Globus pallidus (tissue), 1 donor: ENCODE data around the gene TMEM178B.
"Not testable (repeated sequence)": the region's sequence is repeated elsewhere in the genome, so short reads cannot be mapped to it uniquely, and the experiment has no call there.

Experiments used
- DNase-seq: peaks from one replicate; pipeline ENCODE4 v3.0.0-alpha.2; 2015; ENCODE audit warnings: low spot score

The TMEM178B gene

DNA sequence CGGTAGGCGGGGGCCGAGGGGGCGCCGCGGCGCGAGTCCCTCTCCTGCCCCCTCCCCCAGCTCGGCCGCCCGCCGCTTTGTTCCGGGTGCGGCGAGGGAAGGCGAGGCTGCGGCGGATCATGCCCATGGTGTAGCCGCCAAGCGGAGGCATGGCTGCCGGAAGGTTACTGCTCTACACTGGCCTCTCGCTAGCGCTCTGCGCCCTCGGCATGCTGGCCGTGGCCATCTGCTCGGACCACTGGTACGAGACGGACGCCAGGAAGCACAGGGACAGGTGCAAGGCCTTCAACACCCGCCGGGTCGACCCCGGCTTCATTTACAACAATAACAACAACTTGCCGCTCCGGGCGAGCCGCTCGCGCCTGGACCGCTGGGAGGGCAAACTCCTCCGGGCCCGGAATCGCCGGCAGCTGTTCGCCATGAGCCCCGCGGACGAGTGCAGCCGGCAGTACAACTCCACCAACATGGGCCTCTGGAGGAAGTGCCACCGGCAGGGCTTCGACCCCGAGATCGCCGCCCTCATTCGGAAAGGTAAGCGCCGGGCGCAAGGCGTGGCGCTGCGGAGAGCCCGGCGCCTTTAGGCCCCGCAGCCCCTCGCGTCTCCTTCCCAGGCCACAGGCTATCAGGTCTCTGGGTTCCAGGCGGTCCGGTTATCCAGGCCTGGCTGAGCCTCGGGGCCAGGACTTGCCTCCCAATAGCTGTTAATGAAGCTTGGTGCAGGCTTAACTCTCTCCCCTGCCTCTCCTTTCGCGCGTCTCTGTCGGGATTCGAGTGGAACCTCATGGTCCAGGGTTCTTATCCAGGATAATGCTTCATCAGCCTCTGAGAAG, 513 bp downstream of the TMEM178B start:
- no peak for DNase-seq

DNA sequence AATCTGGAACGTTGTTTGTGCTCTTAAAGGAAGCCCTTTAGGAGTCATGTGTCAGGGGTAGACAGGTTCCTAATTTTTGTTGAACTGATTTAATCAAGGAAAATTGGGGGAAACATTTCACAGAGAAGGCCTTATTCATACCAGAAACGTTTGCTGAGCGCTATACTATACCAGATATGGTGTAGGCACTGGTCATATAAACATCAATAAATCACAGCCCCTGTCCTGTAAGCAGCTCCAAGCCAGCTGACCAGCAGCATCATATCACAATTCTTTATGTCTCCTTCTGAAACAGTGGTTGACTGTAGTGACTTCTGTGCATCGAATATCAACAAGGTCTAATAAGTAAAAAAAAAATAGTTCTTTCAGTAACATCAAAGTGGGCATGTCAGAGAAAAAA, 1.1 kb downstream of the TMEM178B start:
- no peak for DNase-seq

DNA sequence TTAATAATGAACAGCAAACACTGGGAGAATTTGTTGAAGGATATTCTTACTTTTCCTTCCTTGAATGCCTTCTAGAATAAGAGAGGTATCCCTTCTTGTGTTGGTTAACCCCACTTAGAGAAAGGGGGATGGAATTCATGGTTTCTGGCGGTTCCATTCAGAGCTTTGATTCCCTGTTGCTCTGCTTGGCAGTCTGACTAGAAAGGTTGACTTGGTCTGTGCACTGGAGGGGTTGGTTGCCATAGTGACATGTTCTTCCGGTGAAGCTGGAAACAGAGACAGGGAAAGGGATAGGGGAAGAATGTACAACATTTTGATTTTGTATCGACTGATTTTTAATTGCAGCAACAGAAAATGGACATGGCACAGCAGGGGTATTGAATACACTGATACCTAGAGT, 2.5 kb downstream of the TMEM178B start:
- DNase-seq: no peak

DNA sequence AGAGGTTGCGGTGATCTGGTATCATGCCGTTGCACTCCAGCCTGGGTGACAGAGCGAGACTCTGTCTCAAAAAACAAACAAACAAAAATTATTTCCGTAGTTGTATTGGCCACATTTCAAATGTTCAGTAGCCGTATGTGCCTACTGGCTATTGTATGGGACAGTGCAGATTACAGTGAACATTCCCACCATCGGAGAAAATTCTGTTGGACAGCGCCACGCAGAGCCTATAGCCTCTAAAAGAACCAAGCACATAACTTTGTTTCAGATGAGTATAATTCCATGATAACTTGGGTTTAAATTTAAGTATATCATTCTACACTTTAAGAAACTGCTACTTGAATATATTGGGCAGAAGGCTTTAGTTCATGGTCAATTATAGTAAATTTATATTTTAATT, 5.4 kb downstream of the TMEM178B start:
- no peak for DNase-seq

DNA sequence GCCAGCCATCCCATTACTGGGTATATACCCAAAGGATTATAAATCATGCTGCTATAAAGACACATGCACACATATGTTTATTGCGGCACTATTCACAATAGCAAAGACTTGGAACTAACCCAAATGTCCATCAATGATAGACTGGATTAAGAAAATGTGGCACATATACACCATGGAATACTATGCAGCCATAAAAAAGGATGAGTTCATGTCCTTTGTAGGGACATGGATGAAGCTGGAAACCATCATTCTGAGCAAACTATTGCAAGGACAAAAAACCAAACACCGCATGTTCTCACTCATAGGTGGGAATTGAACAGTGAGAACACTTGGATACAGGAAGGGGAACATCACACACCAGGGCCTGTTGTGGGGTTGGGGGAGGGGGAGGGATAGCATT, 15.6 kb downstream of the TMEM178B start:
- not testable (repeated sequence) for DNase-seq

DNA sequence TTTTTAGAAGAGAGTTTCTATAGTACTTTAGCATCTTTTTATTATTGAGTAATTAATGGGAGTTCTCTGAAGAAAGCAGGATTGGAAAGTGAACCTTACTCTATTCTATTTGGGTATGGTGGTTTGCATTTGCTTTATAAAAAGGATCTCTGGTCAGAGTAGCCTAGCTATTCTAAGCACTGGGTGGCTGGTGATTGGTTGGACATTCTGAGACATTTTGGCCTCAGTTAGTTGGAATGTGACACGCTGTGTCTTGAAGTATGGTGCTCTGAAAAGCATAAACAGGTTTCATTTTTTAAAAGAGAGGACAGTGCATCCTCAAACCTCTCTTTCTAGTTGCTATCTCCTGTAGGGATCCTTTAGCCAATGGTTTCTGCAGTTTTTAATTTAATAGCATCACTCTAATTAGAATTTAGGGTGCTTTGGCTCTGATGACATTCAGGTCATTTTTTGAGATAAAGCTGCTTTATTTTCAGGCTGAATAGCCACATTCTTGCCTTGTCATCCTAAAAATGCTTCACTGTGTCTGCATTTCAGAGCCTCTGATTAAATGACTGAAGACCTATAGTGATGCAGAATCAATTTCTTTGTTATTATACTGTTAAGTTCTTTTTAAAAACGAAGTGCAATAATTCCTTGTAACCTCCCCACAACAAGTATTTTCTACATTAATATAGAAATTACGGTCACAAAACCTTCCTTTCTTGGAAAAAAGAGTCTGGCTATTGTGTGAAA, 20.6 kb downstream of the TMEM178B start:
- DNase-seq: peak; percentile 17

DNA sequence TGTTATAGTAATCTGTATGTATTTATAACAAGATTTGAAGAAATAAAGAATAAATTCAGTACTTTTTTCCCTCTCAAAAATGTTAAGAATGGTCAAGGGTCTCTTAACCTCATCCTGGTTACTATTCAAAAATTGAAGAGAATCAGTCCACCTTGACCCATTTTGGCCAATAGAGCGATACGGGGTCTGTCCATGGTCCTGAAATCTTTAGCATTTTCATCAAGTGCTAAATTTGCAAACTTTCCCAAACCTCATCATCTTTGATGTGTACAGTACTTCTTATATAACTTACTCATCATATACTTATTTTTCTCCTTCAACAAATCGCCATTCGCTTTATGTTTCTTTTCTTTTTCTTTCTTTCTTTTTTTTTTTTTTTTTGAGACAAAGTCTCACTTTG, 23.6 kb downstream of the TMEM178B start:
- DNase-seq: no peak

DNA sequence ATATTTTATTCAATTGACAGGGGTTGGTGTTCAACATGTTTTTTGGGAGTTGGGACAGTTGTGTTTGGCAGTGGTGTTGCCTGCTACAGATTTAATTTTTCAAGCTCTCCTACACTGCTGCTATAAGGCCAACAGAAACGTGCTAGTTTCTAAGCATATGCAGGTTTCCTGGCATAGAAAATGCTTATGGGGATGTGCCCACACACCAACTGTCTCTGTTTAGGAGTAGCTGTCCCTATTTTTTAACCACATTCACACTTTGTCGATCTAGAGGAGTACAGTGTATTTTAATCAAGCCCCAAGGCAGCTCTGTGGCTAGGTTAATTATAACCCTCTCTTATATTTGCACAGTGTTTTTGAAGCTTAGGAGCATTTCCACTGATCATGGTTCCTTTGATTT, 28.6 kb downstream of the TMEM178B start:
- no peak for DNase-seq

DNA sequence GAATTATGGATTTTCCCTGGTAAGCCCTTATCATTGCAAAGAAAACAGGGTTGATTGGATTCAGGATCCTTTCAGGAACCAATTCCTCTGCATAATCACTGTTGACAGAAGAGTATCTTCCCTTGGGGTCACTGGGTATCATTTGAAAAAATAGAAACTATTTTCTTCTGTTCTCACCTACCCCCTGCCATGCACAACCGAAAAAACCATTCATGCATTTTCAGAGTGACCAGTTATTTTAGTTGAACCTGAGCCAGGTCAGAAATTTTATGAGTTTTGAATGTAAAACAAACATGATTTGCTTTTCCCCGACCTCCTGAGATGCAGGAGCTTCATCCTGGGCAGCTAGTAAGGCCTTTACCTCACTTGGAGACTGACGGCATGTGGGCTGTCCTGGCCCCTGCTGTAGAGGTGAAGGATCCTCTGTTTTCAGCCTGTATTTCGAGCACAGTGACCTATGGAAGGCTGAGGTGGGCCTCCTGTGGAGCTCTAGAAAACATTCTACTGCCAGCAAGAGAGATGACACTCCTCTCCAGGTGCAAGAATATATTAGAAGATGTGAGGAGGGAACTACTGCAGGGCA, 30.1 kb downstream of the TMEM178B start:
- DNase-seq: no peak

DNA sequence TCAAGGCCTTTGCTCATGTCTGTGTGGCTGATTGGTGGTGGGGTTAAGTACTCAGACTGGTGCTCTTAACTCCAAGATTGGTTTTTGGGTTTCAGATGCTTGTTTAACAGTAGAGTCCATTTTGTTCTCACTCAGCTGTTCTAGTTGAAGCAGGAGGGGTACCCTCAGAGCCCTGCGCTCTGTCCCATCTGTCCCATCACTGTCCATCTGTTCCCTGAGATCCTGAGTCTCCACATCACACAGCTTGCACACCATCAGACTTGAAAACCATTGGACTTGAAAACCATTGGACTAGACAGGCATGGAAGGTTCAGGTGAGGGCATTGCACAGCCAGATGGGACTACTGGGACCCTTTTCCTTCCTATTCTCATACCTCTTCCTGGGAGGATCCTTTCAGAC, 39.3 kb downstream of the TMEM178B start:
- no peak for DNase-seq

DNA sequence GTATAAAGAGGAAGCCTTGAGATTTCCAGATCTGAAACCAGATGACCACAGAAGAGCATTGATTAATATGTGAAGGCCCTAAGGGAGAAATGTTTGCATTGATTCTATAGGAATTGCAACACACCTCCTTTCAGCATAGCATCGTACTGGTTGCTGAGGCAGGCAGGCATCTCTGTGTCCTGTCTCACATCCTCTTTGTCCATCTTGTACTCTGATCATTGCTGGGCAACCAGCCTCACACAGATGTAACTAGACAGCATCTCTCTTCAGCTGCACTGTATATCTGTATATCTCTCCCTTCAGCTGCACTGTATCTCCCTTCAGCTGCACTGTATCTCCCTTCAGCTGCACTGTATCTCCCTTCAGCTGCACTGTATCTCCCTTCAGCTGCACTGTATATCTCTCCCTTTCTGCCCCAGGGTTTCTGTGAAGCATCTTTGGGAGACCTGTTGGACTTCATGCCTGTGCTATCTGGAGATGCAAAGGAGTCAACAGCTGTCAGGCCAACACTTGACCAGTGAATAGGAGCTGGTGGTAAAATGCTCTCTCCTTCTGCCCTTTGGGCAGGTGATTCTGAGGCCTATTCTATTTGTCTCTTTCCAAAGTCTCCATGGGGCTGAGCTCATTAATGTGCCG, 40.3 kb downstream of the TMEM178B start:
- no peak for DNase-seq

DNA sequence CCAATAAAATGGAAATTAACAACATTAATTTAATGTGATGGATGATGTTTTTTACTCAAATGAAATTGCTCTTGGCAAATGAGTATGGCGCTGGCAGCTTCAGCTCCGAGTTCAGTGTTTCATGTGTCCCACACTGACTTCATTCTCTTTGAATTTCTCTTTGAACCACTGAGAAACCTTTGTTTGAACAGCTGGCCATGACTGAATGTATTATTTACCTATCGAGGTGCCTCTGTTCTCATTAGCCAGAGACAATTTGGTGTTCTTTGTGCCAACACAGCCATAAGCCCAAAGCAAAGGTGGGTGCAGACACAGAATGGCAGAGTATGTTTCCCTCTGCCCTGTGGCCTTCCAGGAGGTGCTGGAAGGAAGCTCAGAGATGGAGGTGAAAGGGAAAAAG, 42.1 kb downstream of the TMEM178B start:
- no peak for DNase-seq

DNA sequence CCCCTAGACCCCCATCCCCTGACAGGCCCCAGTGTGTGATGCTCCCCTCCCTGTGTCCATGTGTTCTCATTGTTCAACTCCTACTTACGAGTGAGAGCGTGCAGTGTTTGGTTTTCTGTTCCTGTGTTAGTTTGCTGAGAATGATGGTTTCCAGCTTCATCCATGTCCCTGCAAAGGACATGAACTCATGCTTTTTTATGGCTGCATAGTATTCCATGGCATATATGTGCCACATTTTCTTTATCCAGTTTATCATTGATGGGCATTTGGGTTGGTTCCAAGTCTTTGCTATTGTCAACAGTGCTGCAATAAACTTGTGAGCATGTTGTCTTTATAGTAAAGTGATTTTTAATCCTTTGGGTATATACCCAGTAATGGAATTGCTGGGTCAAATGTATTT, 42.8 kb downstream of the TMEM178B start:
- not testable (repeated sequence) for DNase-seq

DNA sequence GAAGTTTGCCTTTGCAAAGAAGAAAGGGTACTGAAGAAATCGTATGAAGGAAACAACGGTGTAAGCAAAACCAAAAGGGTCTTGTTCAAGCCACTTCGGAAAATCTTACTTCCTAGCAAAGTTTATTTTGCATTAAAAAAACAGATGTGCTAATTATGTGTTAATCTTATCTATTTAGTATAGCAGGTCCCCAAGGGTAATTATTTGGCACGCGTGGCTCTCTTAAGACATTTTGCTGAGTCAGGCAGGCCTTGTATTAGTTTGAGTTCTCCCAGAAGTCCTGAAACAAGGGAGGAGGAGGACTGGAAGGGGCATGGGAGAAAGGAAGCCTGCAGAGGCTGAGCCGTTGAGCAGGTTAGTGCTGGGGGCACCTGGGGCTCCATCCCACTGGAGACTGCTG, 44.9 kb downstream of the TMEM178B start:
- no peak for DNase-seq

DNA sequence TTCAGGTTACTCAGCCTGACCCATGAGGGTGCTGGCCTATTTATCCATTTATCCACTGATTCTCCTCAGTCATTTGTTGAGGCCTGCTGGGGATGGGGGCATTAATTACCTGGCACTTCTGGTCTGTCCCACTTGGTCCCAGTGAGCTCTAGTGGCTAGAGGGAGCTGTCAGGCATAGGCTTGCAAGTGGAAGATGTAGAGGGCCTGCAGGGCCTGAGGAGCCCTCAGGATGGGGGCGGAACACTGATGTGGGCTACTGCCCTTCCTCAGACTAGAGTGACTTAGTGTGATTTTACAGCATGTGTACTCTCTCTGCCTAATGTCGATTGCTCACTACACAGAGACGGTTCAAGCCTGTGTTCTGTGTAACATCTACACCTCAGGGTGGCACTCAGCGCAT, 45.3 kb downstream of the TMEM178B start:
- DNase-seq: no peak

DNA sequence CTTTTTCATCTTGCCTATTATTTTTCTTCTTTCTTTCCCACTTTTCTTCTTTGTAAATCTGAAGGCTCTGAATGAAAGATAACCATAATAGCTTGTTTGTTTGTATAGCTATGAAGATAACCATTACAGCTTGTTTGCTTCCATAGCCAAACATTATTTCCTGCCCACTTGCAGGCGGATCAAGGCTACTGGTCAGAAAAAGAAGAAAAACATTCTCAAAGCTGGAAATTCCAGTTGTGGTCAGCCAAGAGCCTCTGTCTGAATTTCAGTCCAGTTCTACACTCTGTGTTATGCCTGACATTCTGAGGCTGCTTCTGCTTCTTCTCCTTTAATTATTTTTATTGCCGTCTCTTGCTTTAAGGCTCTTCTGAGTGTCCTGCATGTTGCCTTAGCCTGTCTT, 48.9 kb downstream of the TMEM178B start:
- DNase-seq: no peak

DNA sequence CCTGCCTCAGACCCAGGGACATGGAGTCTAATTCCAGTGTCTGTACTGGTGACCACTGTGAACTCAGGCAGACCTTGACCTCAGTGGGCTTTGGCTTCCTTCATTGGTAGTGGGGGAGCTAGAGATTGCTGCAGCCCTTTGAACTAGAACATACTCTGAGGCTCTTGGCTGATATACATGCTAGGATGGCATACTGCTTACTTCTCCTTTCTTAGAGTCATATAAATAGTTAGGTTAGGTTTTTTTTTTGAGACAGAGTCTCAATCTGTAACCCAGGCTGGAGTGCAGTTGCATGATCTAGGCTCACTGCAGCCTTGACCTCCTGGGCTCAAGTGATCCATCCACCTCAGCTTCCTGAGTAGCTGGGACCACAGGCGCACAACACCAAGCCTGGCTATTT, 49.7 kb downstream of the TMEM178B start:
- DNase-seq: no peak

DNA sequence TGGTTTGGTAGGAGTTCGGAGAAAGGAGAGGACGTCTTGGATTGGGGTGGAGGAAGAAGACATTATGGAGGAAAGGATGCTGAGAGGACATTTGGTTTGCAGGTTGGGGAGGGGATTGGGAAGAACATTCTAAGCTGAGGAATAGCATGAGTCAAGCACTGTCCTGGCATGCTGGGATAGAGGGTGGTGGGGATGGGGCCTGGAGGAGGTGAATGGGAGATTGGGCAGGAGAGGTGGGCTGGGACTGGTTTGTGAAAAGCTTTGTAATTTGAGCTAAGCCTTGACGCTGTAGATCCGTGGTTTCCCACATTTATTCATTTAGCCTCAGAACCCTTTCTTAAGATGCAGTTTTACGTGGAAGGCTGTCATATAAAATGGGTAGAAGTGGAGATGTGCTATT, 52.2 kb downstream of the TMEM178B start:
- no peak for DNase-seq

DNA sequence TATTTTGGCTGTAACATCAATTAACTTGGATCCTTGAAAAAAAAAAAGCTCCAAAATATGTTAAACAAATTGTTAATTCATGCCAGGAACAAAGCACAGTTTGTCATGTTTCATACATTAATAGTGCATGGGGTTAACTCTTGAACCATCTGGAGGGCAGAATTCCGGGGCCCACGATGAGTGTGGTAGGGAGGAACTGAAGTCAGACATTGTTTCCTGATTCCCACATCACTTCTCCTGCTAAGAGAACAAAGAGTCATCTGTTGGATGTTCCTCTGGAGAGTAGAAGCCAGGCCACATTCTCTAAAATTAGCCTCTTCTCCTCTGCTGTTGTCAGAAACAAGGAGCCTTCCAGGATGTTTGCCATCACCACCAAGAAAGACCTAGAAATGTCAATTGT, 54.6 kb downstream of the TMEM178B start:
- peak; percentile 68 for DNase-seq

DNA sequence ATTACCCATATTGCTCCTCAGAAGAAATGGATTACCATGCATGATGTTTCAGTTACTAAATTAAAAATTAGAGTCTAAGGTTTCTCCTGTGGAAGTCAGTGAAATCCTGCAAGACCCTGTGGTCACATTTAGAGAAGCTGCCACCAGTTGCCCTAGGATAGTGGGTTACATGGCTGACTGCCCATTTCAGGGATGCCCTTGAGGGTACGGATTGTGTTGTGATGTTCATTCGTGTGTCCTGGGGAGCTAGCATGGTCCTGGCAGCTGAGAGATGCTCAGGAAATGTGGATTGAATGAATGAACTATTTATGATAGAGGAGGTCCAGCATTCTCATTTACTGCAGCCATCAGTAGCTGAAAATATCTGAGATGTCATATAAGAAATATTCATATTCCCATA, 55.1 kb downstream of the TMEM178B start:
- DNase-seq: no peak

DNA sequence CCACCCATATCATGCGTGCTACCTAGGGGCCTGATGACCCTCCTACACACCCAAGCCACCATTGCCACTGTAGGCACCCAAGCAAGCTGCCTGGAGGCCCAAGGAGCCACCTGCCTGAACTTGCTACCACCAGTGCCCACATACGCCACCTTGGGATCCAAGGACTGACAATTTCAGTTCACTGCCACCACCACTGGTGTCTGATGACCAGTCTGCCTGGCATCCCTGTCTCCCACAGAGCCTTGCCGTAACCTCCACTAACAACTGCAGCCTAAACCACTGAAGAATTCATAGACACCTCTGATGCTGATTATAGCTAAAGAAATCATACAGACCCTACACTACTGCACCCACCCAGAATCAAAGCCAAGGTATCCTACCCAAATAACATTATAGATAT, 58.8 kb downstream of the TMEM178B start:
- no peak for DNase-seq

DNA sequence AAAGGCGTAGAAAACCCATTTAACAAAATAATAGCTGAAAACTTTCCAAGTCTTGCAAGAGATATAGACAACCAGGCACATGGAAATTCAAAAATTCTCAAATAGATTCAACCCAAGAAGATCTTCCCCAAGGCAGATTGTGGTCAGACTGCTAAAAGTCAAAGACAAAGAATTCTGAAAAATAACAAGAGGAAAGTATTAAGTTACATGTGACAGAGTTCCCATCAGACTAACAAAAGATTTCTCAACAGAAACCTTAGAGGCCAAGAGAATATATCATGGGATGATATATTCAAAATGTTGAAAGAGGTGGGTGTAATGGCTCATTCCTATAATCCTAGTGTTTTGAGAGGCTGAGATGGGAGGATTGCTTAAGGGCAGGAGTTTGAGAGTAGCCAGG, 59.8 kb downstream of the TMEM178B start:
- no peak for DNase-seq

DNA sequence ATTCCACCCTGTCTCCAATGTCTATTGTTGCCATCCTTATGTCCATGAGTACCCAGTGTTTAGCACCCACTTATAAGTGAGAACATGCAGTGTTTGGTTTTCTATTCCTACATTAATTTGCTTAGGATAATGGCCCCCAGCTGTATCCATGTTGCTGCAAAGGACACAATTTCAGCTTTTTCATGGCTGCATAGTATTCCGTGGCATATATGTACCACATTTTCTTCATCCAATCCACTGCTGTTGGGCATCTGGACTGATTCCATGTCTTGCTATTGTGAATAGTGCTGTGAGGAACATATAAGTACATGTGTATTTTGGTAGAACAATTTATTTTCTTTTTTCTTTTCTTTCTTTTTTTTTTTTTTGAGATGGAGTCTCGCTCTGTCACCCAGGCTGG, 68.2 kb downstream of the TMEM178B start:
- DNase-seq: no peak
